ENCODE measurements around the gene LEP.

The LEP gene

DNA sequence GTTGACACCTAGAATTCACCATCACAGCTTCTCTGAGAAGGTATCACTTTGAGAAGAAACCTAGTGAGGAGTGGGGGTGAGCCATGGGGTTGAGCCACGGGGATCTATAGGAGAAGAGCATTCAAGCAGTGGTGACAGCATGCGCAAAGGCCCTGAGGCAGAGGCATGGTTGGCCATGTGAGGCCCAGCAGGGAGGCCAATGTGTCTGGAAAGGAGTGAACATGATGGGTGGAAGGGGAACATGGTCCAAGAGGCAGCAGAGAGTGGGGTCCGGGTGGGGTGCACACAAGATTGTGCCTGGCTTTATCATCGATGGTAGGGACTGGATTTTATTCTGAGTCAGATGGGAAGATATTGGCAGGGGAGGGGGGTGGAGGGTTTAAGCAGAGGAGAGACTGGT lies 36.0 kb upstream of the LEP start:
- Histone ChIP-seq H2BK15ac (ENCODE audit: low read depth, poor library complexity, severe bottlenecking) (no peak overlapping the region), H2AK5ac (ENCODE audit: low read length, severe bottlenecking) (no peak overlapping the region), H3K27ac (ENCODE audit: low read length, poor library complexity, severe bottlenecking) (no peak overlapping the region), H3K18ac (ENCODE audit: low read depth in 1 of 2, low read length in 2 of 2) (no peak overlapping the region), H2BK5ac (ENCODE audit: low read depth, low read length, poor library complexity, severe bottlenecking) (no peak overlapping the region), H3K14ac (ENCODE audit: low read length in 2 of 2) (no peak overlapping the region), H3K4me3 (ENCODE audit: insufficient read depth in 1 of 2, low read depth in 1 of 2, low read length in 2 of 2) (no peak overlapping the region), H3K4me1 (ENCODE audit: control insufficient read depth, insufficient read depth, low read depth, low read length) (peaks cover 7% of the 10 kb centered on the region), H3K27me3 (ENCODE audit: control insufficient read depth in 1 of 2, insufficient read depth in 1 of 2, low read length in 2 of 2) (peaks cover 78 to 91% of the 10 kb centered on the region in 2 experiments), H3K79me1 (replicated peaks; ENCODE audit: low read length, poor library complexity, severe bottlenecking) (no peaks in the 10 kb centered on the region), H4K8ac (ENCODE audit: low read length) (no peak overlapping the region), H3K9me3 (ENCODE audit: control insufficient read depth, low read length) (no peaks in the 10 kb centered on the region), H2AFZ (ENCODE audit: low read depth, low read length) (no peak overlapping the region), H3K36me3 (ENCODE audit: control insufficient read depth in 1 of 2, insufficient read depth in 2 of 2, low read depth in 1 of 2, low read length in 2 of 2) (no peaks in the 10 kb centered on the region), H3K9ac (ENCODE audit: low read length) (no peak overlapping the region), H2BK12ac (ENCODE audit: low read length in 2 of 2) (no peak overlapping the region), H2BK120ac (ENCODE audit: low read depth, low read length) (no peak overlapping the region), H4K91ac (ENCODE audit: low read length) (no peak overlapping the region), H3K23ac (ENCODE audit: low read length in 2 of 2) (no peak overlapping the region), H3K4ac (ENCODE audit: low read depth in 1 of 2, low read length in 2 of 2) (no peak overlapping the region), H3K4me2 (ENCODE audit: low read length, poor library complexity, severe bottlenecking) (no peak overlapping the region)
- DNase-seq = no peak
- 91% methylated on average over 4 of the region's 4 CpGs for WGBS

DNA sequence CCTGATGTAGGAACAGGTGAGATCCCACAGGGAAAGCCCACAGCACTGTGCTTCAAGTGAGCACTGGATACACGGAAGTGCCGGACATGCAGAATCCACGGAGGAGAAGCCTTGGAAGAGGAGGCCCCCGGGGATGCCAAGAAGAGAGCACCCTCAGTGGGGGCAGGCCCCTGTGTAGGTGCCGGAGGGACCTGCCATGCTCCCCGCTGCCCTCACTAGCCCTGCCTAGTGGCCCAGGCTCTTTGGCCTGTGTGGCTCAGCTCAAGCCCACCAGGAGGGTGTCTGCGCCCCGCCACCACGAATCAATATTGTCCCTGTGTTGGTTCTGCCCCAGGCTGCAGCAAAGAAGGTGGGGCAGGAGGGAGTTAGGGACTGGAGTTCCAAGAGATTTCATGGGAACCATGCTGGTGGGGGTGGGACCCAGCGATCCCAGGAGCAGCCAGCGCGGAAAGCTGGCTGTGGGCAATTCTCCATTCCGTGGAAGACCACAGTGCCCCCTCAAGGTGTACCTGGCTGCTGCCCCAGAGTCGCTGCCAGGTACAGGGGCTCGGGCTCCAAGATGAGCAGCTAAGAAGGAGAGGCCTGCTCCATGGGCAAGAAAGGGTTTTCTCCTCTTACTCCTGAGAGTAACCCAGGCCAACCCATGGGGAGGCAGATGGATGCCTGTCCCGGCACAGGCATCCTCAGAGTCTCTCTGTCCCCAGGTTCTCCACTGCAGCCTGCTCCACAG lies 34.9 kb upstream of the LEP start:
- Histone ChIP-seq H3K4ac (ENCODE audit: low read depth in 1 of 2, low read length in 2 of 2) (no peak overlapping the region), H2AK5ac (ENCODE audit: low read length, severe bottlenecking) (no peak overlapping the region), H3K27ac (ENCODE audit: low read length, poor library complexity, severe bottlenecking) (no peak overlapping the region), H3K4me2 (ENCODE audit: low read length, poor library complexity, severe bottlenecking) (no peak overlapping the region), H2BK12ac (ENCODE audit: low read length in 2 of 2) (no peak overlapping the region), H2BK120ac (ENCODE audit: low read depth, low read length) (no peak overlapping the region), H4K8ac (ENCODE audit: low read length) (no peak overlapping the region), H3K27me3 (ENCODE audit: control insufficient read depth in 1 of 2, insufficient read depth in 1 of 2, low read length in 2 of 2) (peaks cover 78 to 91% of the 10 kb centered on the region in 2 experiments), H3K23ac (ENCODE audit: low read length in 2 of 2) (no peak overlapping the region), H2BK15ac (ENCODE audit: low read depth, poor library complexity, severe bottlenecking) (no peak overlapping the region), H3K4me1 (ENCODE audit: control insufficient read depth, insufficient read depth, low read depth, low read length) (peaks cover 5% of the 10 kb centered on the region), H3K36me3 (ENCODE audit: control insufficient read depth in 1 of 2, insufficient read depth in 2 of 2, low read depth in 1 of 2, low read length in 2 of 2) (no peaks in the 10 kb centered on the region), H2BK5ac (ENCODE audit: low read depth, low read length, poor library complexity, severe bottlenecking) (no peak overlapping the region), H3K18ac (ENCODE audit: low read depth in 1 of 2, low read length in 2 of 2) (no peak overlapping the region), H3K14ac (ENCODE audit: low read length in 2 of 2) (no peak overlapping the region), H3K9me3 (ENCODE audit: control insufficient read depth, low read length) (no peaks in the 10 kb centered on the region), H3K4me3 (ENCODE audit: insufficient read depth in 1 of 2, low read depth in 1 of 2, low read length in 2 of 2) (no peak overlapping the region), H4K91ac (ENCODE audit: low read length) (no peak overlapping the region), H3K9ac (ENCODE audit: low read length) (no peak overlapping the region), H3K79me1 (replicated peaks; ENCODE audit: low read length, poor library complexity, severe bottlenecking) (no peaks in the 10 kb centered on the region), H2AFZ (ENCODE audit: low read depth, low read length) (no peak overlapping the region)
- no peak for DNase-seq
- WGBS = 69% methylated on average over 16 of the region's 16 CpGs

GRCh38 chr7:128206747-128207500 lies 34.2 kb upstream of the LEP start:
- H3K14ac ChIP-seq (ENCODE audit: low read length in 2 of 2) = no peak overlapping the region
- H2BK15ac ChIP-seq (ENCODE audit: low read depth, poor library complexity, severe bottlenecking) = no peak overlapping the region
- no peak overlapping the region for H4K8ac ChIP-seq (ENCODE audit: low read length)
- no peak overlapping the region for H2BK5ac ChIP-seq (ENCODE audit: low read depth, low read length, poor library complexity, severe bottlenecking)
- H3K27ac ChIP-seq (ENCODE audit: low read length, poor library complexity, severe bottlenecking) = no peak overlapping the region
- H3K4me1 ChIP-seq (ENCODE audit: control insufficient read depth, insufficient read depth, low read depth, low read length) = no peaks in the 10 kb centered on the region
- no peak overlapping the region for H3K4me3 ChIP-seq (ENCODE audit: insufficient read depth in 1 of 2, low read depth in 1 of 2, low read length in 2 of 2)
- no peak overlapping the region for H3K4me2 ChIP-seq (ENCODE audit: low read length, poor library complexity, severe bottlenecking)
- no peak overlapping the region for H3K18ac ChIP-seq (ENCODE audit: low read depth in 1 of 2, low read length in 2 of 2)
- no peak overlapping the region for H4K91ac ChIP-seq (ENCODE audit: low read length)
- no peak overlapping the region for H2AFZ ChIP-seq (ENCODE audit: low read depth, low read length)
- no peak overlapping the region for H3K23ac ChIP-seq (ENCODE audit: low read length in 2 of 2)
- H3K9me3 ChIP-seq (ENCODE audit: control insufficient read depth, low read length) = no peaks in the 10 kb centered on the region
- no peak for DNase-seq
- no peak overlapping the region for H2BK120ac ChIP-seq (ENCODE audit: low read depth, low read length)
- WGBS = 61% methylated on average over 9 of the region's 9 CpGs
- H3K9ac ChIP-seq (ENCODE audit: low read length) = no peak overlapping the region
- H3K27me3 ChIP-seq (ENCODE audit: control insufficient read depth in 1 of 2, insufficient read depth in 1 of 2, low read length in 2 of 2) = peaks cover 78 to 91% of the 10 kb centered on the region in 2 experiments
- no peaks in the 10 kb centered on the region for H3K79me1 ChIP-seq (replicated peaks; ENCODE audit: low read length, poor library complexity, severe bottlenecking)
- H3K36me3 ChIP-seq (ENCODE audit: control insufficient read depth in 1 of 2, insufficient read depth in 2 of 2, low read depth in 1 of 2, low read length in 2 of 2) = no peaks in the 10 kb centered on the region
- H2BK12ac ChIP-seq (ENCODE audit: low read length in 2 of 2) = no peak overlapping the region
- no peak overlapping the region for H3K4ac ChIP-seq (ENCODE audit: low read depth in 1 of 2, low read length in 2 of 2)
- no peak overlapping the region for H2AK5ac ChIP-seq (ENCODE audit: low read length, severe bottlenecking)

- no peak overlapping the region for H3K27ac ChIP-seq (ENCODE audit: low read length, poor library complexity, severe bottlenecking)
These were observed 33.5 kb upstream of the LEP start for GRCh38 chr7:128207609-128208008.

More at GRCh38 chr7:128207609-128208008, 33.5 kb upstream of the LEP start:
- Histone ChIP-seq H3K18ac (ENCODE audit: low read depth in 1 of 2, low read length in 2 of 2) (no peak overlapping the region), H2BK5ac (ENCODE audit: low read depth, low read length, poor library complexity, severe bottlenecking) (no peak overlapping the region), H3K79me1 (replicated peaks; ENCODE audit: low read length, poor library complexity, severe bottlenecking) (no peaks in the 10 kb centered on the region), H3K4ac (ENCODE audit: low read depth in 1 of 2, low read length in 2 of 2) (no peak overlapping the region), H2BK15ac (ENCODE audit: low read depth, poor library complexity, severe bottlenecking) (no peak overlapping the region), H4K8ac (ENCODE audit: low read length) (no peak overlapping the region), H4K91ac (ENCODE audit: low read length) (no peak overlapping the region), H3K9me3 (ENCODE audit: control insufficient read depth, low read length) (no peaks in the 10 kb centered on the region), H2AFZ (ENCODE audit: low read depth, low read length) (no peak overlapping the region), H3K4me2 (ENCODE audit: low read length, poor library complexity, severe bottlenecking) (no peak overlapping the region), H3K9ac (ENCODE audit: low read length) (no peak overlapping the region), H2AK5ac (ENCODE audit: low read length, severe bottlenecking) (no peak overlapping the region), H3K23ac (ENCODE audit: low read length in 2 of 2) (no peak overlapping the region), H3K4me3 (ENCODE audit: insufficient read depth in 1 of 2, low read depth in 1 of 2, low read length in 2 of 2) (no peak overlapping the region), H3K36me3 (ENCODE audit: control insufficient read depth in 1 of 2, insufficient read depth in 2 of 2, low read depth in 1 of 2, low read length in 2 of 2) (no peaks in the 10 kb centered on the region), H2BK12ac (ENCODE audit: low read length in 2 of 2) (no peak overlapping the region), H3K27me3 (ENCODE audit: control insufficient read depth in 1 of 2, insufficient read depth in 1 of 2, low read length in 2 of 2) (peaks cover 78 to 91% of the 10 kb centered on the region in 2 experiments), H3K4me1 (ENCODE audit: control insufficient read depth, insufficient read depth, low read depth, low read length) (no peaks in the 10 kb centered on the region), H3K14ac (ENCODE audit: low read length in 2 of 2) (no peak overlapping the region), H2BK120ac (ENCODE audit: low read depth, low read length) (no peak overlapping the region)
- no peak for DNase-seq
- WGBS = 60% methylated on average over 4 of the region's 4 CpGs
